ENCODE results near the gene RSPH1. TPM values are rescaled to one million over a fixed set of nuclear protein-coding genes. Genes with fewer than 3 reads are reported as not detected.

Gene RSPH1
- total RNA-seq, 1 donor from 2014 or later, result 0.29 TPM

- TF ChIP-seq, protein P1, sequence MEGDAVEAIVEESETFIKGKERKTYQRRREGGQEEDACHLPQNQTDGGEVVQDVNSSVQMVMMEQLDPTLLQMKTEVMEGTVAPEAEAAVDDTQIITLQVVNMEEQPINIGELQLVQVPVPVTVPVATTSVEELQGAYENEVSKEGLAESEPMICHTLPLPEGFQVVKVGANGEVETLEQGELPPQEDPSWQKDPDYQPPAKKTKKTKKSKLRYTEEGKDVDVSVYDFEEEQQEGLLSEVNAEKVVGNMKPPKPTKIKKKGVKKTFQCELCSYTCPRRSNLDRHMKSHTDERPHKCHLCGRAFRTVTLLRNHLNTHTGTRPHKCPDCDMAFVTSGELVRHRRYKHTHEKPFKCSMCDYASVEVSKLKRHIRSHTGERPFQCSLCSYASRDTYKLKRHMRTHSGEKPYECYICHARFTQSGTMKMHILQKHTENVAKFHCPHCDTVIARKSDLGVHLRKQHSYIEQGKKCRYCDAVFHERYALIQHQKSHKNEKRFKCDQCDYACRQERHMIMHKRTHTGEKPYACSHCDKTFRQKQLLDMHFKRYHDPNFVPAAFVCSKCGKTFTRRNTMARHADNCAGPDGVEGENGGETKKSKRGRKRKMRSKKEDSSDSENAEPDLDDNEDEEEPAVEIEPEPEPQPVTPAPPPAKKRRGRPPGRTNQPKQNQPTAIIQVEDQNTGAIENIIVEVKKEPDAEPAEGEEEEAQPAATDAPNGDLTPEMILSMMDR (IDR thresholded peaks at IDR 0.05; ENCODE audit: insufficient read depth, low read length, poor library complexity, severe bottlenecking), result no peak
These were observed 46.6 kb upstream of the RSPH1 start for GRCh38 chr21:42542596-42542995.

GRCh38 chr21:42542196-42542595 is 46.2 kb upstream of the RSPH1 start:
- Histone ChIP-seq H3K27me3 (ENCODE audit: control insufficient read depth, insufficient read depth, low read length) (no peaks in the 10 kb centered on the region), H3K4me3 (ENCODE audit: low read depth, low read length) (no peak overlapping the region), H3K36me3 (ENCODE audit: control insufficient read depth, insufficient read depth, low read length) (no peaks in the 10 kb centered on the region)
- TF ChIP-seq, protein P1 (IDR thresholded peaks at IDR 0.05; ENCODE audit: insufficient read depth, low read length, poor library complexity, severe bottlenecking), result no peak
- DNase-seq (ENCODE audit: low read depth), result no peak

More at GRCh38 chr21:42542596-42542995, 46.6 kb upstream of the RSPH1 start:
- H3K27me3 ChIP-seq (ENCODE audit: control insufficient read depth, insufficient read depth, low read length), result no peaks in the 10 kb centered on the region
- no peak for DNase-seq (ENCODE audit: low read depth)
- H3K36me3 ChIP-seq (ENCODE audit: control insufficient read depth, insufficient read depth, low read length), result no peaks in the 10 kb centered on the region
- no peak overlapping the region for H3K4me3 ChIP-seq (ENCODE audit: low read depth, low read length)

- no peak for DNase-seq (ENCODE audit: low read depth)
- Histone ChIP-seq H3K36me3 (ENCODE audit: control insufficient read depth, insufficient read depth, low read length) (no peaks in the 10 kb centered on the region), H3K4me3 (ENCODE audit: low read depth, low read length) (no peak overlapping the region), H3K27me3 (ENCODE audit: control insufficient read depth, insufficient read depth, low read length) (no peaks in the 10 kb centered on the region)
- TF ChIP-seq, protein P1 (IDR thresholded peaks at IDR 0.05; ENCODE audit: insufficient read depth, low read length, poor library complexity, severe bottlenecking), result no peak
These were observed 45.6 kb upstream of the RSPH1 start for GRCh38 chr21:42541618-42542017.

DNA sequence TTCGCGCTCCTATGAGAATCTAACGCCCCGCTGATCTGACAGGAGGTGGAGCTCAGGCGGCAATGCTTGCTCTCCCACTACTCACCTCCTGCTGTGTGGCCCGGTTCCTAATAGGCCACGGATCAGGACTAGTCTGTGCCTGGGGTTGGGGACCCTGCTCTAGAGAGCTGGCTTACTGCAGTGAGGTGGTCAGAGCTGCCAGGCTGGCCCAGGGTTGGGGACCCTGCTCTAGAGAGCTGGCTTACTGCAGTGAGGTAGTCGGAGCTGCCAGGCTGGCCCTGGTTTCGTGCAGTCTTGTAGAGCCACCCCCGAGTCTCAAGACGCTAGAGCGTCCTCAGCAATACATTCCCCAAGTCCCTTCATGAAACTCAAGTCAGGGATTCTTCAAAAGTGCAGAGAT is 45.1 kb upstream of the RSPH1 start:
- no peak for DNase-seq (ENCODE audit: low read depth)
- Histone ChIP-seq H3K4me3 (ENCODE audit: low read depth, low read length) (no peak overlapping the region), H3K36me3 (ENCODE audit: control insufficient read depth, insufficient read depth, low read length) (no peaks in the 10 kb centered on the region), H3K27me3 (ENCODE audit: control insufficient read depth, insufficient read depth, low read length) (no peaks in the 10 kb centered on the region)
- TF ChIP-seq, protein P1 (IDR thresholded peaks at IDR 0.05; ENCODE audit: insufficient read depth, low read length, poor library complexity, severe bottlenecking), result no peak

- TF ChIP-seq, protein P1 (IDR thresholded peaks at IDR 0.05; ENCODE audit: insufficient read depth, low read length, poor library complexity, severe bottlenecking), result no peak
- H3K4me3 ChIP-seq (ENCODE audit: low read depth, low read length), result no peak overlapping the region
- no peaks in the 10 kb centered on the region for H3K27me3 ChIP-seq (ENCODE audit: control insufficient read depth, insufficient read depth, low read length)
- no peaks in the 10 kb centered on the region for H3K36me3 ChIP-seq (ENCODE audit: control insufficient read depth, insufficient read depth, low read length)
- DNase-seq (ENCODE audit: low read depth), result no peak
These were observed 44.4 kb upstream of the RSPH1 start for GRCh38 chr21:42540396-42540795.

DNA sequence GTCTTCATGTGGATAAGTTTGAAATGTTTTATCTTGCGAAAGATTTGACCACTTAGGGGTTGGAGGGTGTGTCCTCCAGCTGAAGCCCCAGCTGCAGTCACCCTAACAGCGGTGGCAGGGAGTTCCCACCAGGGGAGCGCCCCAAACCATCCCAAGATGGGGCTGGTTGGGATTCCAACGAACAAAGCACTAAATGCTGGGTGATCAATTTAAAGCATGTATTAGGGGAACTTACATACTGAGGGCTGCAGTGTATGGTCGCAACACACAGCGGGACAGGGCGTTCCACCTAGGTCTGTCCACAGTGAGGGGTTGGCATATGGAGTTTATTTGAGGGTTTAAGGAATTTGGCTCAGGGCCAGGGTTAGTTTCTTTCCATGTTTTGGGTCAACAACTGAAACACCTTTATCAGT is 43.9 kb upstream of the RSPH1 start:
- DNase-seq (ENCODE audit: low read depth), result no peak
- no peaks in the 10 kb centered on the region for H3K36me3 ChIP-seq (ENCODE audit: control insufficient read depth, insufficient read depth, low read length)
- TF ChIP-seq, protein P1 (IDR thresholded peaks at IDR 0.05; ENCODE audit: insufficient read depth, low read length, poor library complexity, severe bottlenecking), result peak; percentile 8
- no peaks in the 10 kb centered on the region for H3K27me3 ChIP-seq (ENCODE audit: control insufficient read depth, insufficient read depth, low read length)
- no peak overlapping the region for H3K4me3 ChIP-seq (ENCODE audit: low read depth, low read length)

Measured in kidney epithelial cell (primary cell).